ENCODE measurements around the gene FOXL3.

DNA sequence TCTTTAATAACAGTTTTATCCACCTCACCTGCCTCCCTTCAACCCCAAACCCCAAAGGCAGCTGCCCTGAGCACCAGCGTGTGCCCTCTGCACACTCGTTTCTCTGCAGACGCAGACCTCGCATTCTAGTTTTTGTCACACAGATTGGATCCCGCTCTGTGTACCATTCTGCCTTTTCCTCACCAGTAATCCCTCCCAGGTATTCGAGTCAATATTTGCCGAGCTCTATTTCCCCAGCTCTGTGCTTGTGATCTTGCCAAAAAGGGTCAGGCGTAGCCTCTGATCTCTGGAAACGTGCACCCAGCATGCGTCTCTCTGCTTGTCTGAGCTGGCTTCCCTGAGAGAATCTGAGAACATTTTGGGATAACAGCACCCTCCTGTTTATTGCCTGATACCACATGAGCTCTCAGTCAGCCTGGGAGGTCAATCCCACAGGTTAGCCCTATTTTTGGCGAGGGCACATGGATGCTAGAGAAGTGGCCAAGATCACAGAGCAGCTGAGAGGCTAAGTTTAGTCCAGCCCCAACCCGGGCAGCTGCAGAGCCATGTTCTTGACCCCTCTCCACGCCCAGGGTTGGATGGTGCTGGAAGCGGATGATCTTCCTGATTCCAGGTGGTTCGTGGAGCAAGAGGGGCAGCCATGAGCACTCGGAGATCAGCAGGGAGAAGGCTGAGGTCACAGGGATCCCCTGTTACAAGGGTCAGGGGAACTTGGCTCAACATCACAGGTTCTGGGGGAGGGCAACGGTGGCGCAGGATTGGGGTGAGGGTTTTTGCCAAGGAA is 29.1 kb downstream of the FOXL3 start:
- TF ChIP-seq HDGF (IDR thresholded peaks at IDR 0.05; ENCODE audit: borderline replicate concordance) (no peak), TARDBP (IDR thresholded peaks at IDR 0.05) (no peak), ARNT (IDR thresholded peaks at IDR 0.05) (no peak), BHLHE40 (IDR thresholded peaks at IDR 0.05; ENCODE audit: borderline replicate concordance) (no peak), SP1 (IDR thresholded peaks at IDR 0.05) (no peak), NFRKB (IDR thresholded peaks at IDR 0.05) (no peak), SUZ12 (IDR thresholded peaks at IDR 0.05) (no peak), FOXA1 (IDR thresholded peaks at IDR 0.05) (no peak), FOXK2 (IDR thresholded peaks at IDR 0.05) (no peak)

All from HEK293T (cell line).